Uterus (tissue), 2 donors: Measurements from ENCODE around the gene ANKRD44.

Experiments used
- POLR2A ChIP-seq, 2 donors: fragments of 450-650 bp; IDR thresholded peaks; one replicate each; pipeline ENCODE4 v1.6.1; 2016; ENCODE audit warnings: antibody characterized with exemption in 2 of 2, mild to moderate bottlenecking in 1 of 2, moderate library complexity in 1 of 2
- TF ChIP-seq, protein P1 (sequence below), 4 experiments: fragments of 200-600 bp in 2 of 4; fragments of 450-650 bp in 2 of 4; sonication (generic) in 2 of 4; IDR thresholded peaks; one replicate each; pipeline ENCODE4 v1.5.1; 2016 to 2019; ENCODE audit warnings: antibody characterized with exemption in 4 of 4, mild to moderate bottlenecking in 2 of 4, moderate library complexity in 1 of 4

- TF ChIP-seq, protein P1, sequence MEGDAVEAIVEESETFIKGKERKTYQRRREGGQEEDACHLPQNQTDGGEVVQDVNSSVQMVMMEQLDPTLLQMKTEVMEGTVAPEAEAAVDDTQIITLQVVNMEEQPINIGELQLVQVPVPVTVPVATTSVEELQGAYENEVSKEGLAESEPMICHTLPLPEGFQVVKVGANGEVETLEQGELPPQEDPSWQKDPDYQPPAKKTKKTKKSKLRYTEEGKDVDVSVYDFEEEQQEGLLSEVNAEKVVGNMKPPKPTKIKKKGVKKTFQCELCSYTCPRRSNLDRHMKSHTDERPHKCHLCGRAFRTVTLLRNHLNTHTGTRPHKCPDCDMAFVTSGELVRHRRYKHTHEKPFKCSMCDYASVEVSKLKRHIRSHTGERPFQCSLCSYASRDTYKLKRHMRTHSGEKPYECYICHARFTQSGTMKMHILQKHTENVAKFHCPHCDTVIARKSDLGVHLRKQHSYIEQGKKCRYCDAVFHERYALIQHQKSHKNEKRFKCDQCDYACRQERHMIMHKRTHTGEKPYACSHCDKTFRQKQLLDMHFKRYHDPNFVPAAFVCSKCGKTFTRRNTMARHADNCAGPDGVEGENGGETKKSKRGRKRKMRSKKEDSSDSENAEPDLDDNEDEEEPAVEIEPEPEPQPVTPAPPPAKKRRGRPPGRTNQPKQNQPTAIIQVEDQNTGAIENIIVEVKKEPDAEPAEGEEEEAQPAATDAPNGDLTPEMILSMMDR (IDR thresholded peaks at IDR 0.05) = no peak
- TF ChIP-seq POLR2A (IDR thresholded peaks at IDR 0.05) = no peak
Measured at GRCh38 chr2:197294260-197294659, 16.3 kb downstream of the ANKRD44 start.
